GM21786 (cell line): ENCODE data around the gene MAP1B.

Experiments
- ATAC-seq: cut with Tn5 transposase; IDR thresholded peaks from one replicate; pipeline ENCODE4 v1.9.1; 2021; ENCODE audit not compliant: unreplicated experiment

Gene MAP1B

GRCh38 chr5:72093824-72094223 is 13.5 kb upstream of the MAP1B start:
- ATAC-seq: no peak

DNA sequence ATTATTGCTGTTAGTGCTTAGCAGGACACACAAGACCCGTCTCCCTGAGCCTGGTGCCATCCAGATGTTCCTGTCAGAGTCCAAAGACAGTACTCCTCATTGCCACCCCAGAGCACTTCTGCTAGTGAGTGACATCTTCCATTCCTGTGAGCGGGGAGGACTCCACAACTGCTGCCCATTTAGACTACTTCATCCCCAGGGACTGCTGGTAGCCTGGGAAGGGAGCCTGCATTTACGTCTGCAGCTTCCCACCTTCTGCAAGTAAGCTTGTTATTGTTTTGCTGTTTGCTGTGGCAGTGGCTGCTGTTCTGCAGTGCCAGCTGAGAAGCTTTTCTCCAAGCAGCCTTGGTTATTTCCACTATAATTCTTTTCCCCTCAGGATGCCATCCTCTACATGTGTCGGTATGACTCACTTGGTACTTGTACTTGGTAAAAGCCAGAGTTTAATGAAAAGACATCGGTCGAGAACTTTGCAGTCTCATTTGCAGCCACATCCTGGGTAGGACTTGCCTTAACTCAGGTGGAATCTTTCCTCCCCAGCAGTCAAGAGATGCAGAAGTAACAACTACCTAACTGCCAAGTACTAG is 10.6 kb upstream of the MAP1B start:
- no peak for ATAC-seq

- ATAC-seq: no peak
These were observed 5.4 kb upstream of the MAP1B start for GRCh38 chr5:72101828-72102227.

DNA sequence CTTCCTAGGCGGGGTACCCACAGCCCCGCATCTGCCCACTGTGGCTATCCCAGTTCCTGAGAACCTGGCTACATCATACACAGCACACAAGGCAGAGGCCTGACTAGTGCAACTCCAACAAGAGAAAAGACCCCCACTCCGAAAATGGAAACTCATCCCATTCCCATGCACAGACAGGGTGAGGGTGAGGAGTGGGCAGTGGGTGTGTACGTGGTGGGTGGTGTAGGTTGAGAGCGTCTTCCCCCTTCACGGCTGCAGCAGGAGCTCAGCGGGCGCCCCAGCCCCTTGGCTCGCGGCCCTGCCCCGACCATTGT is 501 bp upstream of the MAP1B start:
- ATAC-seq: no peak

DNA sequence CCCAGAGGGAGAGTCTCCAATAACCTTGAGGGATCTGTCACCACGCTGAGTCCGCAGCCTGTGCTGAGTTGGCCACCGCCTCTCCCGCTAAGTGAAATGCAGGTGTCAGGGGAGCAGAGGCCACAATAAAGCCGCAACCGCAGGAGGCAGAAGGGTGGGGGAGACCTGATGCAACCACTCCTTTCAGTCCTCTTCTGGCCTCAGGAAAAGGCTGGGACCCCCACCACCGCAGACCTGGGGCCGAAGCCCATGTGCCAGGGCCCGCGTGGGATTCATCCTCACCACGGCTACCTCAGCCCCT is 576 bp downstream of the MAP1B start:
- ATAC-seq: no peak

GRCh38 chr5:72108202-72109061 is 1.2 kb downstream of the MAP1B start:
- ATAC-seq: no peak

DNA sequence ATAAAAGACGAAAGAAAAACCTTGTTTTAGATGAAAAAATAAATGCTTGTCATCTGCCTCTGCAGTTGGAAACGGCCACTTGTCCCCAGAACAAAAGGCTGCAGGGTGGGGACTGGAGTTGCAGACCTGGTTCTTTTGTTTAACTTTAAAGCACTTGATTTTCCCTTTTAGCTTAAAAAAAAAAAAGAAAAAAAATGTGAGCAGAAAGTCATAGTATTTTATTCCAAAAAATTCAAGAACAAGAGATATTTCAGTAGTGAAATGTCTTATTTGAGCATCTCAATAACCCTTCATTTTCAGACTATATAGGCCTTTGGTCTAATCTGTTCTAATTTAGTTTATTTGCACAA is 1.8 kb downstream of the MAP1B start:
- ATAC-seq: no peak

DNA sequence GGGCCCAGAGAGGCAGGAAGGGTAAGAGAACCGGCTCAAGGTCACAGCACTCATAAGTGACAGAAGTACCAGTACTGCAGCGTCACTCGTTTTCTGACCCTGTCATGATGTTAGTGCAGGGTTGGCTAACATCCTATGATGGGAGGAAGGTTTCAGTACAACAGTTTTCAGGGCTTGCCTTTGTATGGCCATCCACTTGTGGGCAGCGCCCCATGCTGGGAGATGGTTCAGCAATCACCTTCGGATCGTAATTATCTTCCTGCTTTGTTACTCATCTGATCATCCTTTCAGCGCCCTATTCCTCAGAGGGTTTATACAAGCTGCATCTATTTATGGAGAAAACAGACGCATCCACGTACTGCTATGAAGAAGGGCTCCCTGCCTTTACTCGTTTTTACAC is 2.4 kb downstream of the MAP1B start:
- no peak for ATAC-seq

DNA sequence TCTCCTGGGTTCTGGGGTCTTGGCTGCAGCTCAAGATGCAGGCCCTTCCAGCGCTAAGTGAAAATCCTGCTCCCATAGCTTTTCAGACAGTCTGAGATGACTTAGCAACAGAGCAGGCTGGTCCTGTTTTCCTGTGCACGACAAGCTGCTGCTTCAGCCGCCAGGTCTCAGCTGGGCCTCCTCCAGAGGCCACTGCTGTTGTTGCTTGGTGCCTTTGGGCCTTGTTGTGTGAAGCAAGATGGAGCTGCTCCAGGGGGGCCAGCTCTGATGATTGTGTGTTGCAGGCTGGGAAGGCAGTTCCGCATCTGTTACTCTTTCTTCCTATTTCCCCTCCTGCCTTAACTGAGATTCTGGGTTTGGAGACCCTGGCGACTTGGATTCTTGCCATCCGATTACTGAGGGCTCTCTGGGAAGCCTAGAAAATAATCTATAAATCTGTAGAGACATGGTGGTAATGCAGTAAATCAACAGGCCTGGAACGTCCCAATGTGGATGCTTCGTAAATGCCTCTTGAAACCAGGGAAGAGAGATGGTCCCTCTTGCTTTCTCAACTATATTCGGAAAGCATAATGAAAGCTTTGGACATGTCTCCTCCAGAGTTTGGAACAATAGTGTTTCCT is 3.2 kb downstream of the MAP1B start:
- ATAC-seq: no peak

GRCh38 chr5:72112389-72112788 is 5.1 kb downstream of the MAP1B start:
- no peak for ATAC-seq

- ATAC-seq: no peak
These were observed 7.4 kb downstream of the MAP1B start for GRCh38 chr5:72114629-72115028.

DNA sequence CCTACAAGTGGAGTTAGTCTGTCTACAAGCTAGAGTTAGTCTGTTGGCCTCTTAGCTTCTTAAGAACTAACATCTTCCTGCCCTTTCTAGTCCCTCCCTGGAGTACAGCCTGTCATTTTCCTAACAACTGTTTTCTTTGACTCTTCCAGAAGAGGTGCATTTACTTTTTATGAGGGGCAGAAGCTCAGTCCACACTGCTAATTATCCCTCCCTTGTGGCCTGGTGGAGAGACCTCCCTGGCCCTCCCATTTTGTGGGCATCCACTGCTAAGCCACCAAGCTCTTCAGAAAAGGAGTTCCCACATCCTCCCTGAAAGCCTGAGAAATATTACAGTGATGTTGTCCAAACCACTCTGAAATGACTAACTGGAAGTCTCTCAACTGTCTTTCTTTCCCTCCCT is 8.0 kb downstream of the MAP1B start:
- no peak for ATAC-seq

DNA sequence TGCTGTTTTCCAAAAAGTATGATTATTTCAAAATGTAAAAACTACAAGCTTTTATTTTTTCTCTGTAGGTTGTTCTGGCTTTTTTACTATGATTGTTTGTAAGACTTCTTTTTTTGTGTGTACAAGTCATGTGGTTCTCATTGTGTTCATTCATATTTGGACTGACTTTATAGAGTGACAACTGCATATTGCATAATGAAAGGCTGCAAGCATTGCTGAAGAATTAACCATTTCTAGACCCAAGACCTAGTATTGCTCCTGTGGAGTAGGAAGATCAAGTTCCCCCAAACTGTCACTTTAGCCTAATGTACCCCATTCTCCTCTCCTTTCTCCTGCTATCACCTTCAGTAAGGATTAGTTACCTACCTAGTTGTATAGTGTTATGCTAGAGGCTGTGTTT is 10.0 kb downstream of the MAP1B start:
- ATAC-seq: no peak

- no peak for ATAC-seq
These were observed 13.9 kb downstream of the MAP1B start for GRCh38 chr5:72121052-72121779.

- ATAC-seq: no peak
These were observed 14.6 kb downstream of the MAP1B start for GRCh38 chr5:72121780-72122445.

DNA sequence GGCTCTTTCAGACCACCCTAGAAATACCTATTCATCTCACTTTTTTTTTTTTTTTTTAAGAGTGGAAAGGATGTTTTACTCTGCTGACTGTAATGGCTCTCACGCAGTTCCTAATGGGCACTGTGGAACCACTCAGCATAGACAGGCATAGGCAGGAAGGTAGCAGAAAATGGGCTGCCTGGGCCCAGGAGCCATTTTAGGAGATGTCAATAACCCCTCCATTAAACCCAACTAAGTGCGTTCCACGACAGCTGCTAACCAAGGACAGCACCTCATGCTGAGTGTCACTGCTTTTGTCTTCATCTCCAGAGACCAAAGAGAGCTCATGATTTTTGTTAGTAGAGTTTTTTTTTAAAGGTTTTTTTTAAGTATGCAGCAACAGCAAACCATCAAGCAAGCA is 15.3 kb downstream of the MAP1B start:
- no peak for ATAC-seq

GRCh38 chr5:72123764-72124376 is 16.6 kb downstream of the MAP1B start:
- no peak for ATAC-seq

DNA sequence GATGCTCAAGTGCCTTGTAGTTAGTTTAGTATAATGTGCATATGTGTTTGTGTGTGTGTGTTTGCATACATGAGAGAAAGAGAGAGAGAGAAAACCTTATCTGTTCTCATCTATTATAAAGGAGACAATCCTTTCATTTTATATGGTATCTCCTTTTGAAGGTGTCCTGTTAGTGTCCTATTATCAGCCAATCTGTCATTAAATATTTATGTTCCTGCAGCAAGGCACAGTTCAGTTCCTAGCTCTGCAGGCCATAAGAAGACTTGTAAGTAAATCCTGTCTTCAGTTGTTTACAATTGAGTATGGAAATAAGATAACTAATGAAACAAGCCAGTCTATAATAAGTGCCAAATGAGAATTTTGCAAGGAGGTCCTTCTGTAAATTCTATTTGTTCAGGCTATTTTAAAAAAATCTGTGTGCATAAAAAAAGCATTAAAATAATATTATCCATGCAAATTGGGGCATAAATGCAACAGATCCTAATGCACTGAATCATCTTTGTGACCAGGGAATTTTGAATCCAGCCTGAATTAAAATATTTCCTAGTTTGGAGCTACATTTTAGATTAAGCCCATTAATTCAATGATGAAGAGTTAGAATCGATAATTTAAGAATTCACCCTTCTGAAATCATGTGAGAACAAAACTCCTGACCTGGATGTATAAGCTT is 18.1 kb downstream of the MAP1B start:
- no peak for ATAC-seq

DNA sequence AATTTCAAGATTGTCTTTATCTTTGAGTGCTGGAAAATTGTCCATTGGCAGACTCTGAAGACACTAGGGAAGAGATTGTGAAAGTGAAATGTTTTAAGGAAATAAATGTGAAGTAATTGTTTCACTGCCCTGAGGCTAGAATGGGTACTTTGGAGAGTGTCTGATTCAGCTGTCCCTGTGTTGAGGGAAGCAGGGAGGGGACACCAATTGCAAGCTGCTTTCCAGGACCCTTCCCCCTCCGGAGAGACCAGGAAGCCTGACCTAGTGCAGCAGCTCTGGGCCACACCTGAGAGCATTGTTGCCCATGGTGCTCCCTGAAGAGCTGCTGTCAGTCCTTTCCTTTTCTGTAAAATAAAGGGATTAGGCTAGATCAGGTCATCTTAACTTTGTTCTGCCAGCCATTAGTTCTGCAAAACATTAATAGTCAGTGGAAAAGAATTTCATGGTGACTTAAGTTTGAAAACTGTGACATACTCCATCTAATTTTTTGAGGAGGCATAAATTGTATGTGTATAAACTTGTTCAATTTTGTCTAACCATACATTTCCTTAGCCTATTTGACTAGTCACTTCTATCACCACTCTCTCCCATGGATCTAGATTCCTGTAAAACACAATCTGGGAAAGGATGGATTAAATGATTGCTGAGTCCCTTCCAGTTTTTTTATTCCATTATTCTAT is 18.8 kb downstream of the MAP1B start:
- ATAC-seq: no peak

- ATAC-seq: no peak
These were observed 19.5 kb downstream of the MAP1B start for GRCh38 chr5:72126796-72127195.
